Smooth muscle cell (in vitro differentiated cells): ENCODE data around the gene HVCN1. TPM values are rescaled to one million over a fixed set of nuclear protein-coding genes. Genes with fewer than 3 reads are reported as not detected.

Source experiments
- DNase-seq: peaks from one replicate; lab custom pipeline; 2025; ENCODE audit not compliant: unreplicated experiment; lab: John Stamatoyannopoulos, UW
- H2AFZ ChIP-seq: fragments of 200-600 bp; sonication (generic); 2 replicates; pipeline ENCODE4 v1.6.0; 2016; ENCODE audit warnings: antibody characterized with exemption, low read depth, mild to moderate bottlenecking
- H3F3A ChIP-seq: fragments of 200-600 bp; sonication (generic); 2 replicates; pipeline ENCODE4 v1.6.0; 2017; ENCODE audit warnings: antibody characterized with exemption, low read depth
- H3K27ac ChIP-seq: fragments of 200-600 bp; sonication (generic); 2 replicates; pipeline ENCODE4 v1.5.1; 2016; ENCODE audit warnings: low read depth, mild to moderate bottlenecking
- H3K27me3 ChIP-seq: fragments of 200-600 bp; sonication (generic); 2 replicates; pipeline ENCODE4 v1.6.1; 2016; ENCODE audit warnings: low read depth, mild to moderate bottlenecking
- H3K36me3 ChIP-seq: fragments of 200-600 bp; sonication (generic); 2 replicates; pipeline ENCODE4 v1.5.1; 2016; ENCODE audit warnings: low read depth
- H3K4me1 ChIP-seq: fragments of 200-600 bp; sonication (generic); 2 replicates; pipeline ENCODE4 v1.5.1; 2016; ENCODE audit warnings: low read depth
- H3K4me2 ChIP-seq: fragments of 200-600 bp; sonication (generic); 2 replicates; pipeline ENCODE4 v1.6.0; 2016; ENCODE audit warnings: mild to moderate bottlenecking
- H3K4me3 ChIP-seq: fragments of 200-600 bp; sonication (generic); 2 replicates; pipeline ENCODE4 v1.5.1; 2016; ENCODE audit warnings: mild to moderate bottlenecking
- H3K79me2 ChIP-seq: fragments of 200-600 bp; sonication (generic); 2 replicates; pipeline ENCODE4 v1.6.0; 2016; ENCODE audit warnings: low read depth, mild to moderate bottlenecking
- H3K9ac ChIP-seq: fragments of 200-600 bp; sonication (generic); 2 replicates; pipeline ENCODE4 v1.6.0; 2016; ENCODE audit warnings: low read depth
- H3K9me3 ChIP-seq: fragments of 200-600 bp; sonication (generic); replicated peaks from 2 replicates; pipeline ENCODE4 v1.5.1; 2016; ENCODE audit warnings: low read depth
- H4K20me1 ChIP-seq: fragments of 200-600 bp; sonication (generic); 2 replicates; pipeline ENCODE4 v1.6.0; 2016; ENCODE audit warnings: low read depth
- CTCF ChIP-seq: fragments of 200-600 bp; sonication (generic); IDR thresholded peaks from 2 replicates; pipeline ENCODE4 v1.5.1; 2017; ENCODE audit warnings: borderline replicate concordance, mild to moderate bottlenecking, antibody characterized with exemption; ENCODE audit not compliant: insufficient read depth, poor library complexity, severe bottlenecking
- WGBS: methylation state at CpG from one replicate; pipeline ENCODE4 v1.1.7; 2016; ENCODE audit warnings: low lambda C conversion rate; 5-methylcytosine and 5-hydroxymethylcytosine counted together
- polyA plus RNA-seq: library from polyadenylated mRNA; unstranded; fragments of >200 nt; fragmentation: Nextera tagmentation; extraction: Ambion mirVana; gene quantifications from 2 replicates; pipeline ENCODE4 v1.2.1, GENCODE V29; 2016
- total RNA-seq: library from RNA; depleted of rRNA; stranded (reverse); fragments of >200 nt; gene quantifications from 2 replicates; pipeline ENCODE4 v1.2.3, GENCODE V29; 2014

Gene HVCN1
- total and polyA plus RNA-seq, 2 experiments from 2014 or later: 4.6 to 5.5 TPM

- no peaks in the 10 kb centered on the region for H3K9me3 ChIP-seq
- peak within 1 kb of the TSS; percentile 97 for H2AFZ ChIP-seq
- H3K4me3 ChIP-seq: peak within 1 kb of the TSS; percentile 64
- no peaks in the 10 kb centered on the region for H3K27me3 ChIP-seq
- H3K79me2 ChIP-seq: peaks cover 3% of the 10 kb centered on the region
- peak; percentile 89 for DNase-seq
- no peaks in the 10 kb centered on the region for H3F3A ChIP-seq
- H3K27ac ChIP-seq: peak within 1 kb of the TSS; percentile 44
- peak within 1 kb of the TSS; percentile 85 for H3K9ac ChIP-seq
- H3K36me3 ChIP-seq: no peaks in the 10 kb centered on the region
- WGBS: 6% methylated on average over 54 of the region's 60 CpGs
- no peaks in the 10 kb centered on the region for H4K20me1 ChIP-seq
- TF ChIP-seq CTCF: no peak
- H3K4me1 ChIP-seq: peaks cover 9% of the 10 kb centered on the region
- peak within 1 kb of the TSS; percentile 96 for H3K4me2 ChIP-seq
Measured at GRCh38 chr12:110613771-110614684, 74.9 kb downstream of the HVCN1 start, which contains the start of gene TCTN1. TCTN1 (plus strand) TSS chr12:110614129; CDS start chr12:110614183, 54 bp downstream.

- H3K27ac ChIP-seq: no peak overlapping the region
Measured at GRCh38 chr12:110613071-110613770, 75.7 kb downstream of the HVCN1 start.

GRCh38 chr12:110606253-110606611 is 82.7 kb downstream of the HVCN1 start:
- Histone ChIP-seq H3K79me2 (no peaks in the 10 kb centered on the region), H3K4me3 (no peak overlapping the region), H3K4me2 (no peak overlapping the region), H3K4me1 (no peaks in the 10 kb centered on the region), H4K20me1 (no peaks in the 10 kb centered on the region), H3K36me3 (no peaks in the 10 kb centered on the region), H2AFZ (no peak overlapping the region), H3K9me3 (no peaks in the 10 kb centered on the region), H3K27me3 (no peaks in the 10 kb centered on the region), H3F3A (no peaks in the 10 kb centered on the region), H3K27ac (no peak overlapping the region), H3K9ac (no peak overlapping the region)
- TF ChIP-seq CTCF: no peak
- DNase-seq: no peak
- WGBS: 92% methylated on average over 8 of the region's 8 CpGs

More at GRCh38 chr12:110613071-110613770, 75.7 kb downstream of the HVCN1 start:
- H3K4me3 ChIP-seq: peak overlapping the region; percentile 64
- no peaks in the 10 kb centered on the region for H3K27me3 ChIP-seq
- no peak for DNase-seq
- H3K79me2 ChIP-seq: peaks cover 3% of the 10 kb centered on the region
- no peaks in the 10 kb centered on the region for H4K20me1 ChIP-seq
- H2AFZ ChIP-seq: peak overlapping the region; percentile 97
- no peaks in the 10 kb centered on the region for H3K9me3 ChIP-seq
- 89% methylated on average over 22 of the region's 23 CpGs for WGBS
- no peaks in the 10 kb centered on the region for H3F3A ChIP-seq
- peaks cover 9% of the 10 kb centered on the region for H3K4me1 ChIP-seq
- TF ChIP-seq CTCF: no peak
- H3K36me3 ChIP-seq: no peaks in the 10 kb centered on the region
- peak overlapping the region; percentile 96 for H3K4me2 ChIP-seq
- peak overlapping the region; percentile 53 for H3K9ac ChIP-seq
